ENCODE data around the gene UGCG.

DNA sequence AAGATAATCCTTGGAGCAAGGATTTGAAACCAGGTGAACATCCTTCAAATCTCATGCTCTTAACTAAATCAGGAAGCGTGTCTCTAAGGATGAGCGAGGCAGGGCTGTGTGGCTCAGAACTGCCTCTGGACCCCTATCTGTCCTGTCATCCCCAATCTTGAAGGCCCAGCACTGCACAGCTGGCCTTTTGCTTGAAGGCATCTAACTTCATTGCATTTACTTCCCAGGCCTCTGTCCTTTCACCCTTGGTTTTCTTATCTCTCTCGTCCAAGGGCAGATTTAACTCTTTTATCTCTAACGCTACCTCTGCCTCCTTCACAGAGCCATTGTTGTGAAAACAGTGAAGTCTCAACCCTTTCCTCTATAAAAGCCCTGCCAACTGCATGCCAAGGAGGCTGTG is 83.8 kb downstream of the UGCG start:
- TF ChIP-seq, protein P1, sequence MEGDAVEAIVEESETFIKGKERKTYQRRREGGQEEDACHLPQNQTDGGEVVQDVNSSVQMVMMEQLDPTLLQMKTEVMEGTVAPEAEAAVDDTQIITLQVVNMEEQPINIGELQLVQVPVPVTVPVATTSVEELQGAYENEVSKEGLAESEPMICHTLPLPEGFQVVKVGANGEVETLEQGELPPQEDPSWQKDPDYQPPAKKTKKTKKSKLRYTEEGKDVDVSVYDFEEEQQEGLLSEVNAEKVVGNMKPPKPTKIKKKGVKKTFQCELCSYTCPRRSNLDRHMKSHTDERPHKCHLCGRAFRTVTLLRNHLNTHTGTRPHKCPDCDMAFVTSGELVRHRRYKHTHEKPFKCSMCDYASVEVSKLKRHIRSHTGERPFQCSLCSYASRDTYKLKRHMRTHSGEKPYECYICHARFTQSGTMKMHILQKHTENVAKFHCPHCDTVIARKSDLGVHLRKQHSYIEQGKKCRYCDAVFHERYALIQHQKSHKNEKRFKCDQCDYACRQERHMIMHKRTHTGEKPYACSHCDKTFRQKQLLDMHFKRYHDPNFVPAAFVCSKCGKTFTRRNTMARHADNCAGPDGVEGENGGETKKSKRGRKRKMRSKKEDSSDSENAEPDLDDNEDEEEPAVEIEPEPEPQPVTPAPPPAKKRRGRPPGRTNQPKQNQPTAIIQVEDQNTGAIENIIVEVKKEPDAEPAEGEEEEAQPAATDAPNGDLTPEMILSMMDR (IDR thresholded peaks at IDR 0.05): no peak
- TF ChIP-seq EZH2phosphoT487 (IDR thresholded peaks at IDR 0.05) (no peak), EZH2 (IDR thresholded peaks at IDR 0.05) (no peak)

Data from neural progenitor cell (in vitro differentiated cells).